GM12872 (cell line): ENCODE measurements around the gene ABLIM2.

Experiments used
- CTCF ChIP-seq: IDR thresholded peaks from 3 replicates; pipeline ENCODE4 v1.5.1; 2011; ENCODE audit warnings: low read depth, mild to moderate bottlenecking, low read length, moderate library complexity; ENCODE audit not compliant: insufficient read depth

Gene ABLIM2

GRCh38 chr4:8112672-8113071 lies 45.9 kb downstream of the ABLIM2 start:
- TF ChIP-seq CTCF = no peak

GRCh38 chr4:8112036-8112576 lies 46.5 kb downstream of the ABLIM2 start:
- no peak for TF ChIP-seq CTCF

- 0 out of 3 replicates have a peak, but pooled peaks have one; percentile 18 for TF ChIP-seq CTCF
These were observed 48.3 kb downstream of the ABLIM2 start for GRCh38 chr4:8110071-8110986.

GRCh38 chr4:8109406-8110065 lies 49.1 kb downstream of the ABLIM2 start:
- no peak for TF ChIP-seq CTCF

GRCh38 chr4:8108991-8109390 lies 49.6 kb downstream of the ABLIM2 start:
- TF ChIP-seq CTCF = no peak

GRCh38 chr4:8108261-8108660 lies 50.4 kb downstream of the ABLIM2 start:
- TF ChIP-seq CTCF = no peak

GRCh38 chr4:8107146-8107657 lies 51.4 kb downstream of the ABLIM2 start:
- TF ChIP-seq CTCF = no peak
